GM18508 (cell line): ENCODE results near the gene NSL1.
A peak's percentile ranks its signal among the peaks of the same experiment; 100 is the strongest.
"Not testable (repeated sequence)": the region's sequence is repeated elsewhere in the genome, so short reads cannot be mapped to it uniquely, and the experiment has no call there.

ENCODE experiments used
- ATAC-seq: cut with Tn5 transposase; IDR thresholded peaks from one replicate; pipeline ENCODE4 v1.9.1; 2021; ENCODE audit warnings: moderate number of reproducible peaks; ENCODE audit not compliant: insufficient read depth, unreplicated experiment

NSL1 gene

GRCh38 chr1:212713465-212714136, 78.0 kb downstream of the NSL1 start:
- ATAC-seq = no peak

GRCh38 chr1:212712451-212713303, 78.9 kb downstream of the NSL1 start:
- no peak for ATAC-seq

DNA sequence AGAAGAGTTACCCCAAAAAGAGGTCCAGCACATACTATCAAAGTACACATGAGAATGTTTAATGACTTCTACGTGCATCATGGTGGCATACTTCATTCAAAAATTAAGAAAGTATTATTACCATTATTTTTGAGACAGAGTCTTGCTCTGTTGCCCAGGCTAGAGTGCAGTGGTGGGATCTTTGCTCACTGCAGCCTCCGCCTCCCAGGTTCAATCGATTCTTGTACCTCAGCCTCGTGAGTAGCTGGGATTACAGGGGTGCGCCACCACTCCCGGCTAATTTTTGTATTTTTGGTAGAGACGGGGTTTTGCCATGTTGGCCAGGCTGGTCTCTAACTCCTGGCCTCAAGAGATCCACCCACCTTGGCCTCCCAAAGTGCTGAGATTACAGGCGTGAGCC, 79.6 kb downstream of the NSL1 start:
- not testable (repeated sequence) for ATAC-seq

GRCh38 chr1:212710566-212710965, 81.0 kb downstream of the NSL1 start:
- ATAC-seq = no peak

DNA sequence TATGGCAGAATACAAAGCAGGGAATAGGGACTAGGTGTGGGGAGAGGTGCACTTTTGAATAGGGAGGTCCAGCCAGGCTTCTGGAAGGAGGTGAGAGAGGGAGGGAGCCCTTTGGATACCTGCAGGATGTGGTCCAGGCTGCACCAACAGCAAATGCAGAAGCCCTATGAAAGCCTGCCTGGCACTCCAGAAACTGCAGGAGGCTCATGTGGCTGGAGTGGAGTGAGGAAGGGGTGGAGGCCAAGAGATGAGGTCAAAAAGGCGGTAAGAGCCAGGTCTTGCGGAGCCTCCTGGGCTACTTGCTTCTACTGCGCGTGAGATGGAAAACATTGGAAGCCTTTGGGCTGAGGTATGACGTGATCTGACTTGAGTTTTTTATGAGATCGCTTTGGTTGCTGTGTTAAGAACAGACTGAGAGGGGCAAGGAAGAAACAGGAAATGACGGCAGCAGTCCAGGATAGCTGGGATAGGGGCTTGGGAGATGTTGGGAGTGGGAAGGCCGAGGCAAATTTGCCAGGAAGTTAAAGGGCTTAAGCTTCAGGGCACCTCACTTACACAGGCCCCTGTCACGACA, 87.5 kb downstream of the NSL1 start:
- ATAC-seq = no peak

DNA sequence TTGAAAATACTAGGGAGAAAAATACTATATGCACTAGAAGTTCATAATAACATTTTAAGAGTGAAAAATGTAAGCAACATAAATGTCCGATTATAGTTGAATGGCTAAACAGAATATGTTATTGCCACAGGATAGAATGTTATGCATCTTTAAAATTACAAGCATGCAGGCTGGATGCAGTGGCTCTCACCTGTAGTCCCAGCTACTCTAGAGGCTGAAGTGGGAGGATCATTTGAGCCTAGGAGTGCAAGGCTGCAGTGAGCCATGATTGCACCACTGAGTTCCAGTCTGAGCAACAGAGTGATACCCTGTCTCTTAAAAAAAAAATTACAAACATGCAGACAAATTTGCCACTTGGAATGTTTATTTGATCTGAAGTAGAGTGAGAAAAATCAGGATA, 88.9 kb downstream of the NSL1 start:
- ATAC-seq = no peak

- no peak for ATAC-seq
Measured at GRCh38 chr1:212701910-212702309, 89.7 kb downstream of the NSL1 start.

DNA sequence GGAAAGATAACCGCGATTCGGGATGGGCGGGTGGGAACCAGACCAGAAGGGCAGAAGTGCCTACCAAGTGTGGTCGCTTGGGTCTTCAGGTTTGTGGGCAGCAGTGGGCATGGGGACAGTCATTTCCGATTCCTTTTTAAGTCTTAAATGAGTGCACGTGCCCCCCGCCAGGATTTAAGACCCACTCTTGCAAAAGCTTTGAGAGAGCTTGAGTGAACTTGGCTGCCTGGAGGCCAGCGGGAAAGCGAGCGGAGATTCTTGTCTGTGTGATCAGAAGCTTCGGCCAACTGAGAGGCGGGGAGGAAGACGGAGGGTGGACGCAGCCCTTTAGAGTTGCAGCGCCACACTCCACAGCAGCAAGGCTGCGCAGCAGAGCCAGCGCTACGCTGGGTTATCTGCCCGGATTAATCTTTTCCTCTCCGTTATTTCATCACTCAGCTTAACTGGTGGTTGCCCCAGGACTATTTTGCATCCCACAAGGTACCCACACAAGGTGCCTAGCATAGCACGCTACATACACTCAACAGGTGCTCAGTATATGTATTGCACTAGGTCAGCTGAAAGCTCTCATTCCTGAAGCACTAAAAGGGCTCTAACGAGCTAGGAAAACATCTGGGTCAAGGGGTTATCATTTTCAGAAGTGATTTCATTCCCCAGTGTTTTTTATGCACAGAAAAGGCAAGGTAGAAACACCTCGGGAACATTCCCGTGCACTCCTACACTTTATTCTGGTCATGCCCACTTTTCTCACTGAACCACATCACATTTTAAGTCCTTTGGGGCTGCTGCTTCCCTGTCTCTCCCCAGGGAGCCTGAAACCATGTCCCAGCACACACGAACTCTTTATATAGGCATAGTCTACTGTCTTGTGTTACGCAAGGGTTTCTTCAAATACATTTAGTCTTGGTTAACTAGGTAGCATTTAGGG, 90.4 kb downstream of the NSL1 start:
- peak; percentile 29 for ATAC-seq

DNA sequence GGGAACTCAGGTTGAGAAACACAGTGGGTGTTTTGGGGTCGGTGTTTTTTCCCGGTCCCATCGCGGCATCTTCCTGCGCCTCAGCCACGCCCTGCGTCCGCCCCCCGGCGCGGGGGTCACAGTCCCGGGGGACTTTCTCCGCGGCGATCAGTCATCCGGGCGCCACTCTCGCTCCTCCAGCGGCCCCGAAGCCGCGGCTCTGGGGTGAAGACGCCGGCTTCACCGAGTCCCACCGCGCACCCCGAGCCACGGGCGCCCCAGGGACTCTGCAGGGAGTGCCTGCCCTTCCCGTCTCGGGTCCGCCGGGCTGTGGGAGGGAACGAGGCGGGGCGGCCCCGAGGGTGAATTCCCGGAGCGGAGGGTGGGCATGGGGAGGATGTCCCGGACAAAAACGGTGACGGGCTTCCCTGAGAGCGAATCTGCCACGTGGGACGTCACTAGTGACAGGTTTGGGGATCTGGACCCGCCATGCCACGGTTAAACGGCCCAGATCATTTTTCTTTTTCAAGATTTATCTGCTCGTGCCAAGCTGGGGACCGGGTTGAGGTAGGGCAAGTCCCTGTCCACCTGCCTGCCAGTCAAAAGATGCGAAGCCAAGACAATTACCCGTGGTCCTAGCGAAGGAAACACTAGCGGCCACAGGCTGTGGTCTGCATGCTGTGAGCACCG, 91.2 kb downstream of the NSL1 start:
- no peak for ATAC-seq

DNA sequence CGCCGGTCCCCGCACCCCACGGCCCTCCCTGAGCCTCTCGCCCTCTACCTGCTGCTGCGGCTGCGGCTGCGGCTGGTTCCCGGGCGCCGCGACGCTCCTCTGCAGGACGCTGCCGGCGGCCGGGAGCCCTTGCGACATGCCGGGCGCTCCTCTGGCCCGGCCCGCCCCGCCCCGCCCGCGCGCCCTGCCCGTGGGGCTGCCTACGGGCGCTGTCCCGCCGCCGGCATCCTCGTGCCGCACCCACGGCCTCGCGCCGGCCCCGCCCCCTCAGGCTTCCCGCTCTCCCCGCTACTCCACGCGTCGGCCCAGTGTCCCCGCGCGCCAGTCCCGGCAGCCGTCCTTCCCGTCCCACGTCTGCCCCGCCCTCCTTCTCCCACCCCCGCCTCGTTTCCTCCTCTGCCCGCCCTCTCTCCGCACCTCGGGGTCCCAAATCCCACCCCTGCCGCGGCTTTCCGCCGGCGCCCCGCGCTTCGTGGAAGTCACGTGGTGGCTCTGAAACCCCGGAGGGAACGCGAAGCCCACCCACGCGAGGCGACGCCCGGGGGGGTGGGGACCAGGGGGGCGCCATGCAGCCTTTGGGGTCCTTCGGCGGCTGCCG, 91.9 kb downstream of the NSL1 start, which contains the start of gene BATF3:
BATF3 (minus strand) TSS at position 216 of the 598 bp plus-strand sequence; CDS start at position 138, 78 bp downstream.
- ATAC-seq = no peak

- ATAC-seq = no peak
Measured at GRCh38 chr1:212699104-212699624, 92.4 kb downstream of the NSL1 start.

DNA sequence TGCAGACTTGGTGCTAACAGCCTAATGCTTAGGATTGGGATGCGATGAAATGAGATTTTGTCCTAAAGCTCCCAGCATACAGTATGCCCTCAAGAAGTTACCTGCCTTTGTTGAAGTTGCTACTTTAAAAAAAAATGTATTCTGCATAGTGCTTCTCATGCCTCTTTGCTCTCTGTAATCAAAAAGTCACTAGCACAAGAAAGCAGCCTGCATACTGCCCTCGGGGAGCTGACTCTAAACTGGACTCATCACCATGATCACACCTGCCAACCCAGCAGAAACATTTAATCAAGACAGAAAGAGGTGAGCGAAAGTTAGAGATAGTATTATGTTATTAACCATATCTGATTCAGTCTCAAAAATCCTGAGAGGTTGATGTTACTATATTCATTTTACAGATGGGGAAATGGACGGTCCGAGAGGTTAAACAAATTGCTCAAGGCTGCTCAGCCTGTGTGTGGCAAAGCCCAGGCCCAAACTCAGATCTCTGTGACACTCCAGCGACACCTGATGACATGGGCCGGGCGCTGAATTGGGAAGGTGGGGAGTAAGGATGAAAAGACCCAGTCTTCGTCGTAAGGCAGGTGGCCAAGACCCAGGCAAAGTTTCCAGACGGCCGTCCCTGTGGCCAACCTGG, 93.0 kb downstream of the NSL1 start:
- no peak for ATAC-seq

GRCh38 chr1:212696721-212697331, 94.8 kb downstream of the NSL1 start:
- ATAC-seq = no peak

- ATAC-seq = no peak
Measured at GRCh38 chr1:212692774-212693644, 98.6 kb downstream of the NSL1 start.

- no peak for ATAC-seq
Measured at GRCh38 chr1:212691561-212692071, 100.0 kb downstream of the NSL1 start.

GRCh38 chr1:212690816-212691403, 100.7 kb downstream of the NSL1 start:
- no peak for ATAC-seq
